CD14-positive monocyte (primary cell): ENCODE data around the gene POLRMT. TPM values are rescaled to one million over a fixed set of nuclear protein-coding genes. Genes with fewer than 3 reads are reported as not detected.
A peak's percentile ranks its signal among the peaks of the same experiment; 100 is the strongest.

ENCODE experiments used
- DNase-seq, 3 donors: peaks; one replicate each; pipeline ENCODE4 v3.0.0-alpha.2; 2011 to 2022
- H2AFZ ChIP-seq: 2 replicates; pipeline ENCODE4 v1.6.0; 2012; ENCODE audit warnings: mild to moderate bottlenecking, low read depth, low read length, inconsistent platforms; ENCODE audit not compliant: insufficient read depth, poor library complexity, severe bottlenecking
- H3K27ac ChIP-seq, 2 donors: 1 replicate in 1 of 2; 2 replicates in 1 of 2; pipeline ENCODE4 v1.5.1; 2012 to 2013; ENCODE audit warnings: low read length in 2 of 2, control low read depth in 1 of 2, inconsistent platforms in 1 of 2, low read depth in 1 of 2, mild to moderate bottlenecking in 1 of 2
- H3K27me3 ChIP-seq, 2 donors: one replicate each; pipeline versions ENCODE4 v1.6.0 to v1.6.1; 2011 to 2013; ENCODE audit warnings: low read length in 2 of 2; ENCODE audit not compliant: control insufficient read depth in 2 of 2, insufficient read depth in 2 of 2
- H3K36me3 ChIP-seq, 2 donors: replicated peaks in 1 of 2; 1 replicate in 1 of 2; 2 replicates in 1 of 2; pipeline versions ENCODE4 v1.5.1 to v1.6.1; 2012 to 2013; ENCODE audit warnings: low read length in 2 of 2, control low read depth in 1 of 2, inconsistent platforms in 1 of 2, mild to moderate bottlenecking in 1 of 2; ENCODE audit not compliant: insufficient read depth in 2 of 2, control insufficient read depth in 1 of 2
- H3K4me1 ChIP-seq, 2 donors: 1 replicate in 1 of 2; 2 replicates in 1 of 2; pipeline versions ENCODE4 v1.5.1 to v1.6.1; 2012 to 2013; ENCODE audit warnings: low read length in 2 of 2, control low read depth in 1 of 2, inconsistent platforms in 1 of 2, mild to moderate bottlenecking in 1 of 2, moderate library complexity in 1 of 2; ENCODE audit not compliant: insufficient read depth in 2 of 2, control insufficient read depth in 1 of 2
- H3K4me2 ChIP-seq: replicated peaks from 2 replicates; pipeline ENCODE3; 2012; ENCODE audit warnings: low read length, moderate library complexity, mild to moderate bottlenecking; ENCODE audit not compliant: poor library complexity, severe bottlenecking; ENCODE audit errors: extremely low read depth
- H3K4me3 ChIP-seq, 3 experiments: fragments of 200-600 bp in 1 of 3; sonication (generic) in 1 of 3; replicated peaks in 1 of 3; 1 replicate in 2 of 3; 2 replicates in 1 of 3; pipeline ENCODE4 v1.5.1; 2011 to 2013; ENCODE audit warnings: low read length in 3 of 3, mild to moderate bottlenecking in 3 of 3, control low read depth in 2 of 3, low read depth in 2 of 3, inconsistent platforms in 1 of 3, moderate library complexity in 1 of 3
- H3K79me2 ChIP-seq: 2 replicates; pipeline ENCODE4 v1.6.0; 2012; ENCODE audit warnings: mild to moderate bottlenecking, control low read depth, inconsistent platforms, low read length, moderate library complexity; ENCODE audit not compliant: insufficient read depth
- H3K9ac ChIP-seq: 2 replicates; pipeline ENCODE4 v1.6.0; 2017; ENCODE audit warnings: low read length, mild to moderate bottlenecking; ENCODE audit not compliant: insufficient read depth, poor library complexity, severe bottlenecking
- H3K9me3 ChIP-seq, 2 donors: replicated peaks in 1 of 2; 1 replicate in 1 of 2; 2 replicates in 1 of 2; pipeline versions ENCODE4 v1.5.1 to v1.6.1; 2012 to 2013; ENCODE audit warnings: low read length in 2 of 2, control low read depth in 1 of 2; ENCODE audit not compliant: control insufficient read depth in 1 of 2, insufficient read depth in 1 of 2
- H4K20me1 ChIP-seq: 2 replicates; pipeline ENCODE4 v1.6.0; 2012; ENCODE audit warnings: mild to moderate bottlenecking, low read length, control low read depth, moderate library complexity; ENCODE audit not compliant: insufficient read depth
- H3K27ac Mint-ChIP-seq, 7 donors: one replicate each; pipeline ENCODE4 v1.8.0; 2020; ENCODE audit warnings: mild to moderate bottlenecking in 7 of 7, mixed read lengths in 7 of 7, moderate library complexity in 6 of 7, inconsistent platforms in 2 of 7
- H3K27me3 Mint-ChIP-seq, 3 donors: one replicate each; pipeline ENCODE4 v1.8.0; 2021 to 2022; ENCODE audit warnings: low read depth in 3 of 3, mild to moderate bottlenecking in 3 of 3, mixed read lengths in 3 of 3, moderate library complexity in 3 of 3, inconsistent platforms in 1 of 3
- H3K36me3 Mint-ChIP-seq, 2 donors: one replicate each; pipeline ENCODE4 v1.8.0; 2020; ENCODE audit warnings: mixed read lengths in 2 of 2, inconsistent platforms in 1 of 2, mild to moderate bottlenecking in 1 of 2
- H3K4me1 Mint-ChIP-seq: one replicate; pipeline ENCODE4 v1.8.0; 2020; ENCODE audit warnings: mild to moderate bottlenecking, mixed read lengths
- H3K4me3 Mint-ChIP-seq, 2 donors: one replicate each; pipeline ENCODE4 v1.8.0; 2020; ENCODE audit warnings: mild to moderate bottlenecking in 2 of 2, mixed read lengths in 2 of 2, moderate library complexity in 1 of 2
- H3K9me3 Mint-ChIP-seq, 7 donors: one replicate each; pipeline ENCODE4 v1.8.0; 2020 to 2022; ENCODE audit warnings: mixed read lengths in 7 of 7, mild to moderate bottlenecking in 6 of 7, moderate library complexity in 6 of 7, inconsistent platforms in 2 of 7
- WGBS: methylation state at CpG from one replicate; pipeline ENCODE4 v1.1.5; 2013; ENCODE audit warnings: missing lambda C conversion rate; ENCODE audit not compliant: insufficient coverage; 5-methylcytosine and 5-hydroxymethylcytosine counted together
- intact Hi-C, 2 donors: fragments of 100-400 bp; cut with micrococcal nuclease; formaldehyde crosslinking; loops; one replicate each; pipeline versions ENCODE4 v1.15.0 to v1.15.1; 2023
- polyA plus RNA-seq, 3 donors: library from polyadenylated mRNA; depleted of rRNA in 1 of 3; unstranded in 2 of 3; stranded (reverse) in 1 of 3; fragments of 300-500 nt in 2 of 3; fragments of >200 nt in 1 of 3; fragmentation: Illumina TruSeq in 2 of 3; gene quantifications; 1 replicate in 2 of 3; 2 replicates in 1 of 3; pipeline ENCODE4 v1.2.3, GENCODE V29; 2012 to 2021
- TF ChIP-seq, protein P1 (sequence below): fragments of 200-600 bp; IDR thresholded peaks from one replicate; pipeline ENCODE4 v1.8.0; 2022; ENCODE audit warnings: antibody characterized with exemption, mild to moderate bottlenecking

Gene POLRMT
- polyA plus RNA-seq, 3 donors, result 16.2 to 40.5 (median 17.6) TPM

DNA sequence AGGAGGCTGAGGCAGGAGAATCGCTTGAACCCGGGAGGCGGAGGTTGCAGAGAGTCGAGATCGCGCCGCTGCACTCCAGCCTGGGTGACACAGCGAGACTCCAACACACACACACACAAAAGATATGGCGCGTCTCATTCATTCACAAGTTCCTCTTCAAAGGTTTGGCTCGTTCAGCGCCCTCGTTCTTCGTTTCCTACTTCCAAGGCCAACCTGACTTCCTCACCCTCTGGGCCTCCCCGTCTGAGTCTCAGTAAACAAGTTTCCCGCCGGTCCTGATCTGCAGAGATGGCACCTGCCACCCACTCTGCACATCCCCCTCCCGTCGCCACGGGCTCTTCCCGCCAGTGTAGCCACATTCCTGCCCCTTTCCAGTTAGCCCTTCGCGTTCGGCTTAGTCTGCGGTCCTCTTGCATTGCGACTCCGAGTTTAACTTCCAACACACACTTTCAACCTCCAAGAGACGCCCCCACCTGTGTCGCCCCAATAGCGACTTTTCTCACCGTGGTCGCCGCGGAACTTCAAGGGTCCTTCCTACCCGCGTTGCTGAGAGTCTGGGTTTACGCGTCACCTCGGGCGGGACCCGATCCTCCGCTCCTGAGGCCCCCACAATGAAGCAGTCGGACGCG, 62.3 kb downstream of the POLRMT start:
- H2AFZ ChIP-seq, result peak overlapping the region; percentile 83
- TF ChIP-seq, protein P1, sequence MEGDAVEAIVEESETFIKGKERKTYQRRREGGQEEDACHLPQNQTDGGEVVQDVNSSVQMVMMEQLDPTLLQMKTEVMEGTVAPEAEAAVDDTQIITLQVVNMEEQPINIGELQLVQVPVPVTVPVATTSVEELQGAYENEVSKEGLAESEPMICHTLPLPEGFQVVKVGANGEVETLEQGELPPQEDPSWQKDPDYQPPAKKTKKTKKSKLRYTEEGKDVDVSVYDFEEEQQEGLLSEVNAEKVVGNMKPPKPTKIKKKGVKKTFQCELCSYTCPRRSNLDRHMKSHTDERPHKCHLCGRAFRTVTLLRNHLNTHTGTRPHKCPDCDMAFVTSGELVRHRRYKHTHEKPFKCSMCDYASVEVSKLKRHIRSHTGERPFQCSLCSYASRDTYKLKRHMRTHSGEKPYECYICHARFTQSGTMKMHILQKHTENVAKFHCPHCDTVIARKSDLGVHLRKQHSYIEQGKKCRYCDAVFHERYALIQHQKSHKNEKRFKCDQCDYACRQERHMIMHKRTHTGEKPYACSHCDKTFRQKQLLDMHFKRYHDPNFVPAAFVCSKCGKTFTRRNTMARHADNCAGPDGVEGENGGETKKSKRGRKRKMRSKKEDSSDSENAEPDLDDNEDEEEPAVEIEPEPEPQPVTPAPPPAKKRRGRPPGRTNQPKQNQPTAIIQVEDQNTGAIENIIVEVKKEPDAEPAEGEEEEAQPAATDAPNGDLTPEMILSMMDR, result no peak
- Mint-ChIP-seq H3K27ac (peak overlapping the region; percentile 92 to 99 (median 98)), H3K4me1 (peaks cover 68% of the 10 kb centered on the region), H3K4me3 (peak overlapping the region; percentile 86 to 97), H3K9me3 (peaks cover 0 to 7% (median 0%) of the 10 kb centered on the region in 7 donors), H3K27me3 (peaks cover 0 to 2% (median 0%) of the 10 kb centered on the region in 3 donors), H3K36me3 (peaks cover 0 to 13% of the 10 kb centered on the region in 2 donors)
- H3K9me3 ChIP-seq, result no peaks in the 10 kb centered on the region
- H3K4me3 ChIP-seq, result peak overlapping the region; percentile 48 to 90 (median 52)
- DNase-seq, result peak; percentile 76 to 85 (median 81)
- H3K27me3 ChIP-seq, result no peaks in the 10 kb centered on the region
- H3K79me2 ChIP-seq, result peaks cover 60% of the 10 kb centered on the region
- H3K36me3 ChIP-seq, result no peaks in the 10 kb centered on the region
- peak overlapping the region; percentile 84 for H3K4me2 ChIP-seq
- H3K27ac ChIP-seq, result peak overlapping the region; percentile 75 to 84
- peak overlapping the region; percentile 65 for H3K9ac ChIP-seq
- H3K4me1 ChIP-seq, result peaks cover 63 to 75% of the 10 kb centered on the region in 2 donors
- H4K20me1 ChIP-seq, result peaks cover 35% of the 10 kb centered on the region
- intact Hi-C loops, result loop anchor here (2.0 to 5.0 kb wide), 5 partner anchors 14 to 91 kb away; partner anchors contain the start of genes CDC34 (in 1 of the 2), FGF22 (in 1 of the 2) and RNF126 (in 1 of the 2)
- WGBS, result under 1% methylated on average over 41 of the region's 45 CpGs

DNA sequence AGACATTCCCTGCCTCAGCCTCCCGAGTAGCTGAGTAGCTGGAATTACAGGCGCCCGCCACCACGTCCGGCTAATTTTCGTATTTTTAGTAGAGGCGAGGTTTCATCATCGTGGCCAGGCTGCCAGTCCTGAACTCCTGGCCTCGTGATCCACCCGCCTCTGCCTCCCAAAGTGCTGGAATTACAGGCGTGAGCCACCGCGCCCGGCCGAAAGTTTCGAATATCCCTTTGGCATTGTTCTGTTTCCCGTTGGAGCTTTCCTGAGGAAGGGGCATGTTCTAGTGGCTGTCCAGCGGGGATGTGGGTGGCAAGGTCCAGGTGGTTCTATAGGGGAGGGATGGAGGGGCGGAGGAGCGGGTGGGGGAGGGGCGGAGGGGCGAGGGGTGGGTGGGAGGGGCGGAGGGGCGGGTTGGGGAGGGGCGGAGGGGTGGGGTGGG, 63.1 kb downstream of the POLRMT start:
- DNase-seq, result no peak
- Histone ChIP-seq H3K36me3 (no peaks in the 10 kb centered on the region), H4K20me1 (peaks cover 28% of the 10 kb centered on the region), H3K4me1 (peaks cover 71 to 79% of the 10 kb centered on the region in 2 donors), H3K4me3 (no peak overlapping the region), H3K9ac (no peak overlapping the region), H3K79me2 (peaks cover 52% of the 10 kb centered on the region), H3K4me2 (no peak overlapping the region), H2AFZ (no peak overlapping the region), H3K27ac (peak overlapping the region in 1 of 2 donors; percentile 6), H3K27me3 (no peaks in the 10 kb centered on the region), H3K9me3 (no peaks in the 10 kb centered on the region)
- H3K36me3 Mint-ChIP-seq, result peaks cover 0 to 13% of the 10 kb centered on the region in 2 donors
- TF ChIP-seq, protein P1, result no peak
- H3K4me3 Mint-ChIP-seq, result peak overlapping the region; percentile 50 to 59
- peaks cover 0 to 2% (median 1%) of the 10 kb centered on the region in 3 donors for H3K27me3 Mint-ChIP-seq
- peaks cover 73% of the 10 kb centered on the region for H3K4me1 Mint-ChIP-seq
- peaks cover 0 to 7% (median 0%) of the 10 kb centered on the region in 7 donors for H3K9me3 Mint-ChIP-seq
- intact Hi-C loops, result loop anchor here (2.0 to 5.0 kb wide), 5 partner anchors 13 to 92 kb away; partner anchors contain the start of genes CDC34 (in 1 of the 2), FGF22 (in 1 of the 2) and RNF126 (in 1 of the 2)
- peak overlapping the region; percentile 74 to 89 (median 77) for H3K27ac Mint-ChIP-seq
- WGBS, result 17% methylated on average over 7 of the region's 25 CpGs
